ENCODE results near the gene UPB1. TPM values are rescaled to one million over a fixed set of nuclear protein-coding genes. Genes with fewer than 3 reads are reported as not detected.
"Not testable (repeated sequence)": the region's sequence is repeated elsewhere in the genome, so short reads cannot be mapped to it uniquely, and the experiment has no call there.

The UPB1 gene
- total RNA-seq, 2 donors from 2014 or later: 1.5 TPM; not detected in 1

- H3K4me3 Mint-ChIP-seq: no peak overlapping the region
- ATAC-seq (replicated peaks): no peak
- H3K4me1 Mint-ChIP-seq: no peaks in the 10 kb centered on the region
- no peaks in the 10 kb centered on the region for H3K9me3 Mint-ChIP-seq
- peaks cover 4% of the 10 kb centered on the region for H3K27me3 Mint-ChIP-seq
- no peaks in the 10 kb centered on the region for H3K36me3 Mint-ChIP-seq (ENCODE audit: low read depth)
- no peak overlapping the region for H3K27ac Mint-ChIP-seq
Measured at GRCh38 chr22:24519496-24519895, 24.4 kb downstream of the UPB1 start.

GRCh38 chr22:24521791-24522245, 26.7 kb downstream of the UPB1 start:
- Mint-ChIP-seq H3K9me3 (no peaks in the 10 kb centered on the region), H3K27me3 (peaks cover 4% of the 10 kb centered on the region)
- peak; percentile 73 for ATAC-seq (replicated peaks)

GRCh38 chr22:24523873-24524272, 28.7 kb downstream of the UPB1 start:
- Mint-ChIP-seq H3K27ac (no peak overlapping the region), H3K36me3 (ENCODE audit: low read depth) (no peaks in the 10 kb centered on the region), H3K4me1 (peaks cover 4% of the 10 kb centered on the region), H3K9me3 (no peaks in the 10 kb centered on the region), H3K4me3 (no peak overlapping the region), H3K27me3 (no peaks in the 10 kb centered on the region)
- ATAC-seq (replicated peaks): no peak

More at GRCh38 chr22:24521791-24522245, 26.7 kb downstream of the UPB1 start:
- no peaks in the 10 kb centered on the region for H3K36me3 Mint-ChIP-seq (ENCODE audit: low read depth)
- peak overlapping the region; percentile 51 for H3K27ac Mint-ChIP-seq
- no peak overlapping the region for H3K4me3 Mint-ChIP-seq
- H3K4me1 Mint-ChIP-seq: peaks cover 4% of the 10 kb centered on the region

DNA sequence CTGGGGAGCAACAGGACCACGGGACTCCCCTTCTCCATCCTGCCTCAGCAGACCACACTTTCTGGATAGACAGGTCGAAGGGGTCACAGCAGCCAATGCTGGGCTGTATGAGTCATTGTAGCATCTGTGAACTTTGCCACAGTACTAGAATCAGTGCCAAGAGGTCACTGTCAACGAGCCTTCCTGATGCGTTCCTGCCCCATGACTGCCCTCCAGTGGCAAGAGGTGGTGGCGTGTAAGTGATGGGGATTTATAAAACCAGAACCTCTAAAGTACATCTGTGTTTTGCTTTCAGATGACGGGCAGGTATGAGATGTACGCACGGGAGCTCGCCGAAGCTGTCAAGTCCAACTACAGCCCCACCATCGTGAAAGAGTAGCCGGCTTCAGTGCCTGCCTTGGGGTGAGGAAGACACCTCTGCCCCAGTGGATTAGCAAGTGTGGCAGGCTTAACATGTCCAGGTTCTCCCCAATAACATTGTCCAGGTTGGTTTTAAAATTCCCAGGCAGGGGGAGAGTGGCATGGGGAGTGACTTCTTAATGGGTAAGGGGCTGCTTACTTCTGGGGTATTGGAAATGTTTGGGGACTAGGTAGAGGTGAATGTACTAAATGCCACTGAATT, 30.4 kb downstream of the UPB1 start:
- peak; percentile 93 for ATAC-seq (replicated peaks)
- Mint-ChIP-seq H3K27ac (peak overlapping the region; percentile 24), H3K4me1 (peaks cover 4% of the 10 kb centered on the region), H3K36me3 (ENCODE audit: low read depth) (no peaks in the 10 kb centered on the region), H3K27me3 (no peaks in the 10 kb centered on the region), H3K4me3 (no peak overlapping the region), H3K9me3 (no peaks in the 10 kb centered on the region)

GRCh38 chr22:24526191-24526590, 31.1 kb downstream of the UPB1 start:
- Mint-ChIP-seq H3K27me3 (no peaks in the 10 kb centered on the region), H3K4me3 (no peak overlapping the region), H3K36me3 (ENCODE audit: low read depth) (no peaks in the 10 kb centered on the region), H3K4me1 (peaks cover 4% of the 10 kb centered on the region), H3K27ac (no peak overlapping the region), H3K9me3 (no peaks in the 10 kb centered on the region)
- ATAC-seq (replicated peaks): no peak

DNA sequence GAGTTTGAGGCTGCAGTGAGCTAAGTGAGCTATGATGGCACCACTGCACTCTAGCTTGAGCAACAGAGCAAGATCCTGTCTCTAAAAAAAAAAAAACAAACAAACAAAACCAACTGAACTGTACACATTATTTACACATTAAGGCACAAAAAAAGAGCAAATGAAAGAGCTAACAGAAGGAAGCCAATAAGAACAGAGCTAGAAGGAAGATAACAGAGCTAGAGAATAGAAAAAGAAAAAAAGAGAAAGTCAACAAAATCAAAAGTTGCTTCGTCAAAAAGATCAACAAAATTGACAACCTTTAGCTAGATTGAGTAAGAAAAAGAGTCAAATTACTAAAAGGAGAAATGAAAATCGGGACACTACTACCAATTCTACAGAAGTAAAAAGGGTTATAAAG, 34.8 kb downstream of the UPB1 start:
- Mint-ChIP-seq H3K27ac (peak overlapping the region; percentile 26), H3K4me1 (peaks cover 4% of the 10 kb centered on the region), H3K4me3 (no peak overlapping the region), H3K36me3 (ENCODE audit: low read depth) (no peaks in the 10 kb centered on the region), H3K9me3 (no peaks in the 10 kb centered on the region), H3K27me3 (no peaks in the 10 kb centered on the region)
- no peak for ATAC-seq (replicated peaks)

GRCh38 chr22:24530968-24531367, 35.8 kb downstream of the UPB1 start:
- not testable (repeated sequence) for H3K27me3 Mint-ChIP-seq; ATAC-seq (replicated peaks); H3K9me3 Mint-ChIP-seq; H3K4me1 Mint-ChIP-seq; H3K36me3 Mint-ChIP-seq (ENCODE audit: low read depth); H3K4me3 Mint-ChIP-seq; H3K27ac Mint-ChIP-seq

DNA sequence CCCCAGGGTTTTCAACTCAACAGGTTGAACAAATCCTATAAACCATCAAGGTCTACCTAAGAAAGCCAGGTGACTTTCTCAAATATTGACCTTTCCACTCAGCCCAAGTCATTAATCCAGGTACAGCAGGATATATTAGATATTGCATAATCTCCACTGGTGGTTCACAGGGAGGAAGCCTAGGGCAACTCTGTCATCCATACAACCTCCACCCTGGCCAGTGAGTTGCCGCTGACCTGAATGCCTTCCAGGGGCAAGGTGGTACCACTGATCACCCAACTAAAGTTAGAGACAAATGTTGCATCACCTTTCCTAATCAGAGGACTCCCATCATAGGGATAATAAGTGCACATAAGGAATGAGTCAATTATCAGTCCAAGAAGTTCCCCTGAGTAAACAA, 36.9 kb downstream of the UPB1 start:
- Mint-ChIP-seq H3K4me3 (no peak overlapping the region), H3K27ac (no peak overlapping the region), H3K36me3 (ENCODE audit: low read depth) (no peaks in the 10 kb centered on the region), H3K27me3 (no peaks in the 10 kb centered on the region), H3K9me3 (no peaks in the 10 kb centered on the region), H3K4me1 (no peaks in the 10 kb centered on the region)
- ATAC-seq (replicated peaks): no peak

- no peaks in the 10 kb centered on the region for H3K9me3 Mint-ChIP-seq
- no peaks in the 10 kb centered on the region for H3K27me3 Mint-ChIP-seq
- peaks cover 17% of the 10 kb centered on the region for H3K36me3 Mint-ChIP-seq (ENCODE audit: low read depth)
- no peak overlapping the region for H3K4me3 Mint-ChIP-seq
- no peaks in the 10 kb centered on the region for H3K4me1 Mint-ChIP-seq
- no peak for ATAC-seq (replicated peaks)
- H3K27ac Mint-ChIP-seq: no peak overlapping the region
Measured at GRCh38 chr22:24535348-24535747, 40.2 kb downstream of the UPB1 start.

GRCh38 chr22:24536089-24536488, 41.0 kb downstream of the UPB1 start:
- Mint-ChIP-seq H3K4me1 (no peaks in the 10 kb centered on the region), H3K9me3 (no peaks in the 10 kb centered on the region), H3K36me3 (ENCODE audit: low read depth) (peaks cover 24% of the 10 kb centered on the region), H3K4me3 (no peak overlapping the region), H3K27ac (no peak overlapping the region), H3K27me3 (no peaks in the 10 kb centered on the region)
- ATAC-seq (replicated peaks): no peak

DNA sequence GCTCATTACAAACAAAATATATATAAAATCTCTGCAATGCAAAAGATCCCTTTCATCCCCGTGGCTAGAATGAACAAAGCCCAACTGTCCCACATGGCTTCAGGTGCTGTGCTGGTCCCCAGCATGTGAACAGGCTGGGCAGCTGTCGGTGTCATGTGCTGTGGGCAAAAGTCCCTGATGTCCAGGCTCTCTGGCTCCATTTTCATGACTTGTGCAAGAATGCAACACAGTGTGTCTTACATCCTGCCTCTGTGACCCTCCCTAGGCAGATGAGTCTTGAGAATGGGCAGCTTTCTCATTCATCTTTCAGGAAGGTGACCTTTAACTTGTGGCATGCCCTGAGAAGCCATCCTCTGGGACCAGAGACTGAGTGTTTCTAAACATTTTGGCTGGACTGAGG, 45.3 kb downstream of the UPB1 start:
- ATAC-seq (replicated peaks): no peak
- no peak overlapping the region for H3K27ac Mint-ChIP-seq
- H3K27me3 Mint-ChIP-seq: no peaks in the 10 kb centered on the region
- no peaks in the 10 kb centered on the region for H3K9me3 Mint-ChIP-seq
- no peaks in the 10 kb centered on the region for H3K4me1 Mint-ChIP-seq
- peaks cover 68% of the 10 kb centered on the region for H3K36me3 Mint-ChIP-seq (ENCODE audit: low read depth)
- no peak overlapping the region for H3K4me3 Mint-ChIP-seq

DNA sequence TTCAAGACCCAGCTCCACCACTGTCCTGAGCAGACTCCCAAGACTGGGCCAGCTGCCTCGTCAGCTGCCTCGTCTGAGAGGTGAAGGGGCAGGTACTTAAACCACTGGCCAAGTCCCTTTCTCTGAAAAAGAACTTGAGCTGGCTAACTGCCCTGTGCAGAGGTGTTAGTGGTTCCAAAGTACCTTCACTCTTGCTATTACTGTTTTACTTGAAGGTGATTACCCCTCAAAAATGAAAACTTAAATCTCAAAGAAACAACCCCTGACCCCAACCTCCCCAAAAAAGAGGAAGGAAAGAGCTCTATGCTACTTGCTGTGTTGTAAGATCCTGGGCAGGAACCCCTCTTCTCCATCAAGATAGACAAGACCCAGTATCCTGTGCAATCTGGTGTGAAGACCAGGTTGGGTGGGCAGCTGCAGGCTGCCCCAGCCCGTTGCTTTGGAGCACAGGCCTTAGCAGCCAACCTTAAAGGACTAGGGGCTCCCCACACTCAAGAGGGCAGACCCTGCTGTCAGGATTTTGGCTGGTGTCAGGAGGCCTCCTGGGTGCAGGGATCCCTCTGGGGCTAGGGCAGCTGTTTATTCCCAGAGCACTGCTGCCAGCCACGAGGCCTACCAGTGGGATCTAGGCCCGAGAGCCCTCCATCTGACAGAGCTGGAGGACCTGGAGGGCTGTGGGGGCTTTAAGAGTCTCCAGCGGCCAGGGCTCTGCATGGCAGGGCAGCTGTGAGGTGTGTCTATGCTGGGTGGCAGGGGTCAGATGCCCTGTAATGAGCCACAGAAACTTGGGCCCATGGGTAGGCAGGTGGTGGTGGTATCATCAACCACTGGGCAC, 46.8 kb downstream of the UPB1 start:
- H3K27ac Mint-ChIP-seq: no peak overlapping the region
- no peaks in the 10 kb centered on the region for H3K9me3 Mint-ChIP-seq
- H3K27me3 Mint-ChIP-seq: no peaks in the 10 kb centered on the region
- H3K36me3 Mint-ChIP-seq (ENCODE audit: low read depth): peaks cover 82% of the 10 kb centered on the region
- H3K4me3 Mint-ChIP-seq: no peak overlapping the region
- ATAC-seq (replicated peaks): no peak
- no peaks in the 10 kb centered on the region for H3K4me1 Mint-ChIP-seq

DNA sequence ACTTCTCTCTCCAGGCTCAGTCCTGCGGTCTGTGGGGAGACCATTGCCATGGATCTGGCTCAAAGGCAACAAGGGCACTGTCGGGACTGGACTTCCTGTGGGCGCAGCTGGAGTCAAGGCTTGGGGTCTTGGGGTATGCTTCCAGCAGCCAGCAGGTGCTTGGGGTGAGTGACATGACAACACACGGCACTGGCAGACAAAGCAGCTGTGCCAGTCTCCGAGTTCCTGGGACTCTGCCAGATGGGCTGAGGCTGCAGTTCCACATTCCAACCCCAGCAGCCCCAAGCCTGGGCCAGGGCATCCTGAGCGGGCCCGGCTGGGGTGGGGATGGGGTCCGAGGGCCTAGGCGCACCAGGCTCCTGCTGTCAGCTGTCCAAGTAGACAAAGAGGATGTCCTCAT, 47.5 kb downstream of the UPB1 start:
- ATAC-seq (replicated peaks): no peak
- no peak overlapping the region for H3K4me3 Mint-ChIP-seq
- no peaks in the 10 kb centered on the region for H3K4me1 Mint-ChIP-seq
- H3K36me3 Mint-ChIP-seq (ENCODE audit: low read depth): peaks cover 90% of the 10 kb centered on the region
- H3K27me3 Mint-ChIP-seq: no peaks in the 10 kb centered on the region
- no peaks in the 10 kb centered on the region for H3K9me3 Mint-ChIP-seq
- H3K27ac Mint-ChIP-seq: no peak overlapping the region

- Mint-ChIP-seq H3K27me3 (no peaks in the 10 kb centered on the region), H3K27ac (no peak overlapping the region), H3K4me3 (no peak overlapping the region), H3K4me1 (no peaks in the 10 kb centered on the region), H3K36me3 (ENCODE audit: low read depth) (peaks cover 92% of the 10 kb centered on the region), H3K9me3 (no peaks in the 10 kb centered on the region)
- ATAC-seq (replicated peaks): no peak
Measured at GRCh38 chr22:24543185-24543601, 48.1 kb downstream of the UPB1 start.

GRCh38 chr22:24543679-24544243, 48.6 kb downstream of the UPB1 start:
- ATAC-seq (replicated peaks): no peak

More at GRCh38 chr22:24543679-24544243, 48.6 kb downstream of the UPB1 start:
- Mint-ChIP-seq H3K36me3 (ENCODE audit: low read depth) (peaks cover 94% of the 10 kb centered on the region), H3K4me3 (no peak overlapping the region), H3K27me3 (no peaks in the 10 kb centered on the region), H3K4me1 (no peaks in the 10 kb centered on the region), H3K27ac (no peak overlapping the region), H3K9me3 (no peaks in the 10 kb centered on the region)
